Activated naive CD4-positive, alpha-beta T cell treated with anti-CD3 and anti-CD28 coated beads for 36 hours (primary cell): ENCODE data around the gene GAS2. TPM values are rescaled to one million over a fixed set of nuclear protein-coding genes. Genes with fewer than 3 reads are reported as not detected.
"Not testable (repeated sequence)": the region's sequence is repeated elsewhere in the genome, so short reads cannot be mapped to it uniquely, and the experiment has no call there.

Experiments
- CTCF ChIA-PET: fragments of 350-600 bp; sonication (Branson Sonifier 250); formaldehyde crosslinking; loops from one replicate; lab custom pipeline; 2021; ENCODE audit warnings: antibody characterized with exemption; lab: Charles Lee
- DNase-seq: peaks from one replicate; pipeline ENCODE4 v3.0.0-alpha.2; 2020
- H3K27ac Mint-ChIP-seq: one replicate; pipeline ENCODE4 v1.8.0; 2021; ENCODE audit warnings: mild to moderate bottlenecking, mixed read lengths
- H3K27me3 Mint-ChIP-seq: one replicate; pipeline ENCODE4 v1.8.0; 2021; ENCODE audit warnings: low read depth, mixed read lengths
- H3K36me3 Mint-ChIP-seq: one replicate; pipeline ENCODE4 v1.8.0; 2021; ENCODE audit warnings: low read depth, mixed read lengths
- H3K4me1 Mint-ChIP-seq: one replicate; pipeline ENCODE4 v1.8.0; 2021; ENCODE audit warnings: low read depth, mixed read lengths
- H3K4me3 Mint-ChIP-seq: one replicate; pipeline ENCODE4 v1.8.0; 2021; ENCODE audit warnings: mild to moderate bottlenecking, moderate library complexity, mixed read lengths
- H3K9me3 Mint-ChIP-seq: one replicate; pipeline ENCODE4 v1.8.0; 2021; ENCODE audit warnings: mixed read lengths
- intact Hi-C: fragments of 100-400 bp; cut with micrococcal nuclease; formaldehyde crosslinking; loops from one replicate; pipeline ENCODE4 v1.15.1; 2023
- total RNA-seq, 2 experiments: library from RNA; stranded (reverse); gene quantifications; one replicate each; pipeline ENCODE4 v1.2.3, GENCODE V29; 2021

GAS2 gene
- total RNA-seq, 2 experiments from 2014 or later, result 0.62 to 1.2 TPM

GRCh38 chr11:22652346-22652745, 14.1 kb upstream of the GAS2 start:
- H3K27me3 Mint-ChIP-seq, intact Hi-C loops, DNase-seq, H3K27ac Mint-ChIP-seq, H3K9me3 Mint-ChIP-seq, H3K4me3 Mint-ChIP-seq, H3K36me3 Mint-ChIP-seq, CTCF ChIA-PET: not testable (repeated sequence)
- peaks cover 14% of the 10 kb centered on the region for H3K4me1 Mint-ChIP-seq

DNA sequence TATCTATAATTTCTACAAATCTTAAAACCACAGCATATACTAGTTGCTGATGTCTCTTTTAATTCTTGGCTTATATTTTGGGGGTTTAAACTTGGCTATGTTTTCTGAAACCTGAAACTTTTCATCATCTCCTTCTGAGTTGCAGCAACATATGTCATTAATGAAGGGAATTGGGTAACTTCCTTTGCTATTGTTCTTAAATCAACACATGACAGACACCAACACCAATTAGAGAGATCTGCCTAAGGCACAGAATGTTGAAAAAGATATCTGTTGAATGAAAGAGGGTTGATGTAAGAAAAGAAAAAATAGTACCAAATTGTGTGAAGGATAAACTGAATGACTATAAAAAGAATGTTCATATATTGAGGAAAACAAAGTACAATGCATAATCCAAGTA, 10.3 kb upstream of the GAS2 start:
- intact Hi-C loops, result no loop called here
- Mint-ChIP-seq H3K27me3 (no peaks in the 10 kb centered on the region), H3K36me3 (peaks cover 2% of the 10 kb centered on the region), H3K4me1 (peaks cover 18% of the 10 kb centered on the region), H3K9me3 (no peaks in the 10 kb centered on the region), H3K4me3 (no peak overlapping the region), H3K27ac (no peak overlapping the region)
- DNase-seq, result no peak
- CTCF ChIA-PET, result interaction anchor here (0.6 to 1.1 kb wide), 2 partner anchors 15 to 77 kb away, joined by 3 read pairs; no protein-coding TSS in a partner anchor

DNA sequence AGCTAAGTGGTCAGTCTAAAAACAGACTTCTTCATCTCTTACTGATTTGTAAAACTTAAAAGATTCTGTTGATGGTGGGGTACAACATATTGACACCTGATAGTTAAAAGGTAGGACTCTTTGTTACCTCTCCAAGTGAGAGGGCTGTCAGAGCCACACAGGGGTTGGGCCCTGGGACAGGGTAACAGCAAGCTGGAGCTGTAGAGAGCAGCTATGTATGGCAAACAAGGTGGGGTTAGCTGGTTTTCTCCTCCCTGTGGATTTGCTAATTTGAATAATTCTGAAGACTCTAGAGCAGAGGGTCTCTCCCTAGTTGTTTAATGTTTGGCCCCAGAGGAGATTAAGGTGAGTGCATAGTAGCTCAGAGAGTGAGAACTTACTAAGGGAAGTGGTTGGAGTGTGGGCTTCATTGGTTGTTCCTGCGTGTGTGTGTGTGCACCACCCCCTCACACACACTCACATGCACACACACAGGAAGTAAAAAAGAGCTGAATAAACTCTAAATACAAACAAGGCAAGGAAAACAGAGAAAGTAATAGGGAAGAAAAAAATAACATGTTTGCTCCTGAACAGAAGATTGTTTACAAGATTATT, 9.2 kb upstream of the GAS2 start:
- no peak overlapping the region for H3K4me3 Mint-ChIP-seq
- no peaks in the 10 kb centered on the region for H3K27me3 Mint-ChIP-seq
- DNase-seq, result peak; percentile 17
- H3K9me3 Mint-ChIP-seq, result no peaks in the 10 kb centered on the region
- H3K4me1 Mint-ChIP-seq, result peaks cover 18% of the 10 kb centered on the region
- peak overlapping the region; percentile 47 for H3K27ac Mint-ChIP-seq
- H3K36me3 Mint-ChIP-seq, result peaks cover 2% of the 10 kb centered on the region
- intact Hi-C loops, result loop anchor here (1.0 kb wide), 2 partner anchors 32 to 46 kb away; partner anchors contain the start of gene FANCF
- CTCF ChIA-PET, result interaction anchor here (0.8 to 1.2 kb wide), 4 partner anchors 14 to 224 kb away, joined by 3 read pairs; partner anchors contain the start of gene FANCF

DNA sequence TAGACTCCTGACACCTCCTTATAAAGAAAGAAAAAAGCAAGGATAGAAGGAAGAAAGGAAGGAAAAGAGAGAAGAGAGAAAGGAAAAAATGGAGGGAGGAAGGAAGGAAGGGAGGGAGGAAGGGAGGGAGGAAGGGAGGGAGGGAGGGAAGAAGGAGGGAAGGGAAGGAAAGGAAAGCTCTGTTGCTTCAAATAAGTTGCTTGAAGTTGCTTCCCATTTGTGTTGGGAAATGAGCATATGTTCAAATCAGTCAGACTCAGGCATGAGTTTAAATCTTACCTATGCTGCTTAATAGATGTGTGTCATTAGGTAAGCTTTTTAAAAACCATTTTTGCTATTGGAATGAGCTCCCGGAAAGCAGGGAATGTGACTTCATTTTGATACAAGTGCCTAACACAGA, 6.6 kb upstream of the GAS2 start:
- CTCF ChIA-PET, result interaction anchor here (0.5 to 0.7 kb wide), 2 partner anchors 41 to 121 kb away, joined by 3 read pairs; no protein-coding TSS in a partner anchor
- no peak overlapping the region for H3K27ac Mint-ChIP-seq
- peaks cover 18% of the 10 kb centered on the region for H3K4me1 Mint-ChIP-seq
- H3K27me3 Mint-ChIP-seq, result peaks cover 2% of the 10 kb centered on the region
- no peak overlapping the region for H3K4me3 Mint-ChIP-seq
- intact Hi-C loops, result no loop called here
- no peak for DNase-seq
- H3K36me3 Mint-ChIP-seq, result no peaks in the 10 kb centered on the region
- H3K9me3 Mint-ChIP-seq, result no peaks in the 10 kb centered on the region

DNA sequence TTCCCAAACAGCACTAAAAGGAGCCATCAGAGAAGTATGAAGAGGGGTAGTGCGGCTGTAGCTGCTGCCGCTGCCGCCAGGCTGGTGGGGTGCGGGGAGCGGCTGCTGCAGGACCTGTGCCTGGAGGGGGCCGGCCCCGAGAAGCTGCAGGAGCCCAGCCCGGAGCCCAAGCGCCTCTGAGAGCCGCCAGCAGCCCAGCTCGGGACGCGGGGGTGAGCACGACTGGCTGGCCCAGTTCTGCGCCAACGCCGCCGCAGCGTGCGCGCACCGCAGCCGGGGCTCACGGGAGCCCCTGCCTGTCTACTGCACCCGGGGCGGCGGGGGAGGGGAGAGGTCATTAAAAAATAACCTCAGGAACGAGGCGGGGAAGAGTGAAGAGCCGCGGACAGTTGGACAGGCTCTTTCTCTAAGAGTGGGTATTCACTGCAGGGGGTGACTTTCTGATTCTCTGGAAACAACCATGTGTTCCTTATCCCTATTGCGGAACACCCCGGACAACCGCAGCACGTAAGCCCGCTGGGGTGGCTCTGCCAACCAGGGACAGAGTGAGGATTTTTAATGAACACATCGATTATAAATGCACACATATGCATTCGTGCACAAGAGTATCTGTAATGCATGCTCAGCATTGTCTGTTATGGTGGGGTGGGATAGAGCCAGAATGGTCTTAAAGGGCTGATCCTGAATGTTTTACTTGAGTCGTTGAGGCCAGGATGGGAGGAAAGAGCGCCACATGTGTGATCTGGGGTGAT, 453 bp downstream of the GAS2 start:
- CTCF ChIA-PET, result interaction anchor here (0.9 to 1.0 kb wide), 2 partner anchors 33 to 121 kb away, joined by 3 read pairs; no protein-coding TSS in a partner anchor
- Mint-ChIP-seq H3K27ac (no peak overlapping the region), H3K27me3 (peaks cover 48% of the 10 kb centered on the region), H3K4me1 (peaks cover 17% of the 10 kb centered on the region), H3K36me3 (no peaks in the 10 kb centered on the region), H3K4me3 (peak overlapping the region; percentile 78), H3K9me3 (no peaks in the 10 kb centered on the region)
- intact Hi-C loops, result no loop called here
- peak; percentile 34 for DNase-seq

- no peaks in the 10 kb centered on the region for H3K9me3 Mint-ChIP-seq
- H3K4me1 Mint-ChIP-seq, result peaks cover 17% of the 10 kb centered on the region
- peaks cover 50% of the 10 kb centered on the region for H3K27me3 Mint-ChIP-seq
- intact Hi-C loops, result no loop called here
- H3K27ac Mint-ChIP-seq, result no peak overlapping the region
- H3K36me3 Mint-ChIP-seq, result no peaks in the 10 kb centered on the region
- CTCF ChIA-PET, result interaction anchor here (1.8 kb wide), 1 partner anchor 110 kb away, joined by 5 read pairs; no protein-coding TSS in a partner anchor
- DNase-seq, result no peak
- H3K4me3 Mint-ChIP-seq, result no peak overlapping the region
Measured at GRCh38 chr11:22668005-22668796, 1.8 kb downstream of the GAS2 start.

- H3K4me3 Mint-ChIP-seq, result no peak overlapping the region
- H3K36me3 Mint-ChIP-seq, result no peaks in the 10 kb centered on the region
- CTCF ChIA-PET, result interaction anchor here (1.8 kb wide), 1 partner anchor 109 kb away, joined by 5 read pairs; no protein-coding TSS in a partner anchor
- DNase-seq, result no peak
- peaks cover 54% of the 10 kb centered on the region for H3K27me3 Mint-ChIP-seq
- H3K27ac Mint-ChIP-seq, result no peak overlapping the region
- intact Hi-C loops, result no loop called here
- H3K9me3 Mint-ChIP-seq, result no peaks in the 10 kb centered on the region
- peaks cover 17% of the 10 kb centered on the region for H3K4me1 Mint-ChIP-seq
Measured at GRCh38 chr11:22669368-22669767, 3.0 kb downstream of the GAS2 start.

- Mint-ChIP-seq H3K9me3 (no peaks in the 10 kb centered on the region), H3K27ac (no peak overlapping the region), H3K27me3 (peaks cover 47% of the 10 kb centered on the region), H3K36me3 (no peaks in the 10 kb centered on the region), H3K4me1 (peaks cover 17% of the 10 kb centered on the region), H3K4me3 (no peak overlapping the region)
- CTCF ChIA-PET, result interaction anchor here (0.7 to 2.6 kb wide), 9 partner anchors 14 to 117 kb away, joined by 3 to 18 read pairs (median 3); no protein-coding TSS in a partner anchor
- intact Hi-C loops, result loop anchor here (1.0 to 2.0 kb wide), 5 partner anchors 20 to 337 kb away; no protein-coding TSS in a partner anchor
- no peak for DNase-seq
Measured at GRCh38 chr11:22670830-22671229, 4.4 kb downstream of the GAS2 start.

- peaks cover 10% of the 10 kb centered on the region for H3K4me1 Mint-ChIP-seq
- no peak overlapping the region for H3K4me3 Mint-ChIP-seq
- no peak overlapping the region for H3K27ac Mint-ChIP-seq
- H3K9me3 Mint-ChIP-seq, result no peaks in the 10 kb centered on the region
- H3K36me3 Mint-ChIP-seq, result no peaks in the 10 kb centered on the region
- peaks cover 40% of the 10 kb centered on the region for H3K27me3 Mint-ChIP-seq
- intact Hi-C loops, result loop anchor here (1.0 to 2.0 kb wide), 2 partner anchors 19 to 59 kb away; no protein-coding TSS in a partner anchor
- CTCF ChIA-PET, result interaction anchor here (1.0 to 2.6 kb wide), 6 partner anchors 13 to 116 kb away, joined by 3 to 18 read pairs (median 4); no protein-coding TSS in a partner anchor
- DNase-seq, result no peak
Measured at GRCh38 chr11:22671751-22672150, 5.3 kb downstream of the GAS2 start.

DNA sequence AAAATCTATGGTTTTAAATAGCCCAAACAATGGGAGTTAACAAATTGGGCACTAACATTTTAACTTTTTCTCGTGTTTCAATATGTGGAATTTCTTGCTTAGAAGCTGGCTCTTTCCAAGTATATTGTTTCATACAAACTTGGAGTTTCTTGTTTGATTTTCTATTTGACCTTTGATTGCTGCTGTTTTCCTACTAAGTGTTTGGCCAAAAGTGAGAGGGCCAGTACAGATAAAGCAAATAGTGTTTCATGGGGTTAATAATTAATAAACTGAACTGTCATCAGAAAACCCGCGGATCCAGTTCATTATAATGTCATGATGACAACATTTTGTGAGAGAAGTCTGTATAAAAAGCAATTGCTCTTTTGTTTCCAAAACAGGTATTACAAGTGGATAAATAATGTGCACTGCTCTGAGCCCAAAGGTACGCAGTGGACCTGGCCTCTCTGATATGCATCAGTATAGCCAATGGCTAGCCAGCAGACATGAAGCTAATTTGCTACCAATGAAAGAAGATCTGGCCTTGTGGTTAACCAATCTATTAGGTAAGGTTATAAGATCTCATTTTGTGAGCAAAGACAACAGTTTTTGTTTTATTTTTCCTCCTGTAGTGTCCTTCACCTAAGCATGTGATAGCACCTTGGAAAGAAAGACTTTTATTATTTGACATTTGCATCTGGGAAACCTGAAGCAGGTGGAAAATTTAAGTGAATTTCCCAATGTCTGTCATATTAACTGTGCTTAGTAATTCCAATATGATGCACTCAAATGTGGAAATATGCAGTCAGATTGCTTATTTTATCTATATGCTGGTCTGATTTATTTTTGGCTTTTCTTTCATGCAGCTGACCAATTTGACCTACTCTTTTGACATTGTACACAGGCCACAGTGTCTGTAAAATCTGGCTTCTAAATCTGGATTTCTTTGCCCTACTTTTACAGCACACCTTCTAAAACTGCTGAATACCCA, 8.3 kb downstream of the GAS2 start:
- no peak overlapping the region for H3K4me3 Mint-ChIP-seq
- CTCF ChIA-PET, result interaction anchor here (1.1 to 1.4 kb wide), 2 partner anchors 97 to 113 kb away, joined by 3 to 7 read pairs; no protein-coding TSS in a partner anchor
- no peaks in the 10 kb centered on the region for H3K36me3 Mint-ChIP-seq
- no peaks in the 10 kb centered on the region for H3K4me1 Mint-ChIP-seq
- no peak overlapping the region for H3K27ac Mint-ChIP-seq
- H3K9me3 Mint-ChIP-seq, result no peaks in the 10 kb centered on the region
- no peak for DNase-seq
- intact Hi-C loops, result no loop called here
- peaks cover 21% of the 10 kb centered on the region for H3K27me3 Mint-ChIP-seq
